ENCODE data around the gene GPR78.

GPR78 gene

DNA sequence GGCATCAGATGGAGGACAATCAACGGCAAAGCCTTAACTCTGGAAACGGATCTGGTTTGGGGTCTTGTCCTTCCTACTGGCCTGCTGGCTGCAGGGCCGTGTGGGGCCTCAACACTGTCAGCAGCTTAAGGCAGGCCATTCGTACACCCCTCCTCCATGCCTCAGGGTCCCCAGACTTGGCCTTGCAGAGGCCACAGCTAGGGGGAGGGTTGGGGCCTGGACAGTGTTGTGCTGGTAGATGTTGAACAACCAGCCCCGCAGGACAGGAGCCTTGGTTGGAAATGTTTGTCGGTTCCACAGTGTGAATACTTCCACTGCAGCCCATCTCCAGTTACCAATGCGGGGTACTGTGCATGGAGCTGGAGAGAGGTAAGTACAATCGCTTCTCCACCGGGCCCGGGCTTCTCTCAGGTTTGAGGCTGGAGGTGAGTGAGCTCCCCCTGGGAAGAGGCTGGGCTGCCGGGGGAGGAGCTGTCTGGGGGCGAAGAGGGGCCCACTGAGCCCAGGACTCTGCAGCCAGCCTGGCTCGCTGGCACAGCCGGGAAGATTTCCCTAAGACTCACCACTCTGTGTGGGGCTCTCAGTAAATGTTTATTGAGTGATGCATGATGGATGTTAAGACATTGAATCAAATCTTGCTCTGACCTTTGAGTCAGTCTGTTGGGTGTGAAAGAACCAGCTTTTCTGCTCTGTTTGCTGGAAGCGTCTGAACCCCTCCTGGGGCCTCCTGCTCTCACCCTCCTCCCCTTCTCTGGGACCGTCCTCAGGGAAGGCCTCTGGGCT, 19.7 kb upstream of the GPR78 start:
- TF ChIP-seq, protein P1, sequence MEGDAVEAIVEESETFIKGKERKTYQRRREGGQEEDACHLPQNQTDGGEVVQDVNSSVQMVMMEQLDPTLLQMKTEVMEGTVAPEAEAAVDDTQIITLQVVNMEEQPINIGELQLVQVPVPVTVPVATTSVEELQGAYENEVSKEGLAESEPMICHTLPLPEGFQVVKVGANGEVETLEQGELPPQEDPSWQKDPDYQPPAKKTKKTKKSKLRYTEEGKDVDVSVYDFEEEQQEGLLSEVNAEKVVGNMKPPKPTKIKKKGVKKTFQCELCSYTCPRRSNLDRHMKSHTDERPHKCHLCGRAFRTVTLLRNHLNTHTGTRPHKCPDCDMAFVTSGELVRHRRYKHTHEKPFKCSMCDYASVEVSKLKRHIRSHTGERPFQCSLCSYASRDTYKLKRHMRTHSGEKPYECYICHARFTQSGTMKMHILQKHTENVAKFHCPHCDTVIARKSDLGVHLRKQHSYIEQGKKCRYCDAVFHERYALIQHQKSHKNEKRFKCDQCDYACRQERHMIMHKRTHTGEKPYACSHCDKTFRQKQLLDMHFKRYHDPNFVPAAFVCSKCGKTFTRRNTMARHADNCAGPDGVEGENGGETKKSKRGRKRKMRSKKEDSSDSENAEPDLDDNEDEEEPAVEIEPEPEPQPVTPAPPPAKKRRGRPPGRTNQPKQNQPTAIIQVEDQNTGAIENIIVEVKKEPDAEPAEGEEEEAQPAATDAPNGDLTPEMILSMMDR (IDR thresholded peaks at IDR 0.05; ENCODE audit: control insufficient read depth, extremely low read depth, insufficient read depth), result no peak
- DNase-seq (ENCODE audit: low read depth), result no peak
- H3K4me3 ChIP-seq (ENCODE audit: low read depth, low read length), result no peak overlapping the region

DNA sequence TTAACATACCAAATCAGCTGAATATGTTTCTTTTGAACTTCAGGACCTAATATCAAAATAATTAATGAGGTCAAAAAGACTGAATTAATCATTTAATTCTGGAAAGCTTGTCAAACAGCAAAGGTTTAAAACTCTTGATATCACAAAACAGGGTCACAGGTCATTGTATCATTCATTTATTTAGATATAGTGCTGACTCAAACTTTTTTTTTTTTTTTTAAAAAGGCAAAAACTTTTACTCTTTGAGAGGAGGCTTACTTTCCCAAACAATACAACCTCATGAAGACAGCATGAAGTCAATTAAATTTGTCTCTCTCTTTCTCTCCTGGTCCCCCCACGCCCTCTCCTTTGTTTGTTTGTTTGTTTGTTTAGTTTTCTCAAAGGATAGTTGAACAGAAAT, 15.6 kb upstream of the GPR78 start:
- no peak overlapping the region for H3K4me3 ChIP-seq (ENCODE audit: low read depth, low read length)
- TF ChIP-seq, protein P1 (IDR thresholded peaks at IDR 0.05; ENCODE audit: control insufficient read depth, extremely low read depth, insufficient read depth), result no peak
- DNase-seq (ENCODE audit: low read depth), result no peak

DNA sequence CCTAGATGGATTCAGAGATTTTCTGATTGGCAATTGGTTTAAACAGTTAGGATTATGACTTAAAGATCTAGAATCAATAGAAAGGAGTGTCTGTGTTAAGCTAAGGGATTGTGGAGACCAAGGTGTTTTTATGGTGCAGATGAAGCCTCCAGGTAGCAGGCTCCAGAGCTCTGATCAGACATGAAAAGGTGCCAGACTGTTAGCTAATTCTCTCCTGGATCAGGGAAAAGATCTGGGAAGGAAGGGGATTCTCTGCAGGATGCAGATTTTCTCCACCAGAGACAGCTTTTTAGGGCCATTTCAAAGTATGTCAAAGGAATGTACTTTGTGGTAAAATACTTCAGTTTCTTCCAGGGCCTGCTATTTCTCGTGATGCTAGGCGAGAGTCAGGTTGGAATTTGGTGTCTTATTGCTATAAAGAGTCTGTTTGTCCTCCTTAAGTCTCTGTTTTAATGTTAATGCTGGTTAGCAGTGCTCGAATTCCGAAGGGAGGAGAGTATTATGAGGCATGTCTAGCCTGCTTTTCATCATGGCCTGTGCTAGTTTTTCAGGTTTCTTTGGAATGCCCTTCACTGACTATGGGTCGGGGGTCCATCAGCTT, 12.0 kb upstream of the GPR78 start:
- no peak overlapping the region for H3K4me3 ChIP-seq (ENCODE audit: low read depth, low read length)
- DNase-seq (ENCODE audit: low read depth), result no peak
- TF ChIP-seq, protein P1 (IDR thresholded peaks at IDR 0.05; ENCODE audit: control insufficient read depth, extremely low read depth, insufficient read depth), result no peak

DNA sequence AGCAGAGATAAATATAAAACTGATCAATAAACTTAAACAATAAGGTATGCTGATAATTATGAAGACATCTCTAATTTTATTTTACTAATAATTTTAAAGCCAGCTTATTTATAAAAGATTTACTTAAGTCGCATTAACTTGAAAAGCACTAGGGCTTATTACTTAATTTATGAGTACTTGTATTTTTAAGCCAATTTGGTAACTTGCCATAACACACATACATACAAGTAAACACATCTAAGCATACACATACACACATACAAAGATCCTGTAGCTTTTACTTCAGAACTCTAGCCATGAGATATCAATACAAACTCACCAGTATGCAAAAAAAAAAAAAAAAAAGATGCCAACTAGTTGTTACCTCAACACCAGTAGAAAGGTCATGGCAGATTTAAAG, 10.0 kb upstream of the GPR78 start:
- TF ChIP-seq, protein P1 (IDR thresholded peaks at IDR 0.05; ENCODE audit: control insufficient read depth, extremely low read depth, insufficient read depth), result no peak
- DNase-seq (ENCODE audit: low read depth), result peak; percentile 59
- H3K4me3 ChIP-seq (ENCODE audit: low read depth, low read length), result no peak overlapping the region

DNA sequence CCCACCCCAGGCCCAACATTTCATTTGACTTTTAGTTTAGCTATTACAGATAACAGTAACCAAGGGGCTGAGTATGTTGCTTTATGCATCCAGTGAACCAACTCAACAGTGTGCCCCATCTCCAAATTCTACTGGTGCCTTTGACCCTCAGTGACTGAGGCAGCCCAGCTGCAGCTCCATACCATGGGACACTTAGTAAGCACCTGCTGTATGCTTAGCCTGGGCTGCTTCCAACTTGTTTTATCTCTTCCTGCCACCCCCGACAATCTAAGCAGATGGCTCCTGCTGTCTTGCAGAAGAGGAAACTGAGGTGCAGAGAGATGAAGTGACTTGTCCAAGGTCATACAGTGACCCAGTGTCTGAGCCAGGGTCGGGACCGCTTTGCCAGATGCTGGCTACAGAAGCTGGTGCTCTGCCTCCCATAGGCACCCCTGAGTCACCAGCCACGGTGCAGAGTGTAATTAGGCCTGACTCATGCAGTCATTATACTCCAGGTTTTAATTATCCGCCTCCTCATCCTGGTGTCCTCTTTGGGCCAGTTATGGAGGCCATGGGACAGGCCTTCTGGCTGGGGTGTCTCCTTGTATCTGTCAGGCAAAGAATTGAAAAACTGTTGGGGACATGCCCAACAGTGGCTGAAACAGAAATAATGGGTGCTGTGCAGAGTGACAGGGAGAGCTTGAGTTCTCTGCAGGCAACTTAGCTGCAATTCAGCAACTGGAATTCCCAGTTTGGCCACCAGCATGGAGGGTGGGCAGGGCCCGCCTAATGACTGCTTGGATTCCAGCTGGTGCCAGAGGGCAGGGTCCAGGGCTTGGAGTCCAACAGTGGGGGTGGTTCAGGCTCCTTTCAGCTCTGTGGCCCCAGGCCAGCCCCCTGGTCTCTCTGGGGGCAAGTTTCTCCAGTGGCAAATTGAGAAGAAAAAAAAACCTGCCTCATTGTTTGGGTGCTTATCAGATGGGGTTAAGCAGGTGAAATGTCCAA, 8.2 kb upstream of the GPR78 start:
- TF ChIP-seq, protein P1 (IDR thresholded peaks at IDR 0.05; ENCODE audit: control insufficient read depth, extremely low read depth, insufficient read depth), result no peak
- no peak overlapping the region for H3K4me3 ChIP-seq (ENCODE audit: low read depth, low read length)
- no peak for DNase-seq (ENCODE audit: low read depth)

DNA sequence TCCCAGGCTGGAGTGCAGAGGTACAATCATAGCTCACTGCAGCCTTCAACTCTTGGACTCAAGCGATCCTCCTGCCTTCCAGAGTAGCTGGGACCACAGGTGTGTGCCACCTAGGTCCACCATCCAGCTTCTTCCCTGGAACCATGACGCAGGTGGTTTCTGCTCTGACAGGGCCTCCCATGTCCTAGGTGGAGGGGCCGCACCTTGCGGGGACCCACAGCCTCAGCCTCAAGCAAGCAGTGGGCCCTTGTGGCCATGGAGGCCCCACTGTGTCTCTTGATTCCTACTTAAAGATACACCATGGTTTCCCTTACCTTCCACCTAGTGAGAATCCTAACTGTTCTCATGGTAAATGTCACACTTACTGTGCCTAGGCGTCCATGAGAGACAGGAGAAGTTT, 6.9 kb upstream of the GPR78 start:
- no peak for DNase-seq (ENCODE audit: low read depth)
- TF ChIP-seq, protein P1 (IDR thresholded peaks at IDR 0.05; ENCODE audit: control insufficient read depth, extremely low read depth, insufficient read depth), result no peak
- no peak overlapping the region for H3K4me3 ChIP-seq (ENCODE audit: low read depth, low read length)
